Measurements from ENCODE around the gene HPX. TPM values are rescaled to one million over a fixed set of nuclear protein-coding genes. Genes with fewer than 3 reads are reported as not detected.

HPX gene
- total and polyA plus RNA-seq, 8 donors: 0.31 to 27.2 (median 1.7) TPM; not detected in 4

- 42 to 73% (median 72%) methylated on average over 2 of the region's 2 CpGs for WGBS, 5 donors
- TF ChIP-seq POLR2A (IDR thresholded peaks at IDR 0.05) (no peak), POLR2AphosphoS5 (IDR thresholded peaks at IDR 0.05) (no peak), CTCF (IDR thresholded peaks at IDR 0.05) (no peak), EP300 (IDR thresholded peaks at IDR 0.05) (no peak)
- Histone ChIP-seq H3K36me3 (peaks cover 69 to 100% (median 100%) of the 10 kb centered on the region in 4 donors), H3K4me3 (no peak overlapping the region), H3K4me1 (no peaks in the 10 kb centered on the region), H3K27ac (no peak overlapping the region), H3K9me3 (no peaks in the 10 kb centered on the region), H3K27me3 (no peaks in the 10 kb centered on the region)
- no peak for DNase-seq
- intact Hi-C loops (cut with DNase I; ENCODE audit: low total_unique reads): no loop called here
Observed at GRCh38 chr11:6455070-6455469, 14.3 kb upstream of the HPX start.

DNA sequence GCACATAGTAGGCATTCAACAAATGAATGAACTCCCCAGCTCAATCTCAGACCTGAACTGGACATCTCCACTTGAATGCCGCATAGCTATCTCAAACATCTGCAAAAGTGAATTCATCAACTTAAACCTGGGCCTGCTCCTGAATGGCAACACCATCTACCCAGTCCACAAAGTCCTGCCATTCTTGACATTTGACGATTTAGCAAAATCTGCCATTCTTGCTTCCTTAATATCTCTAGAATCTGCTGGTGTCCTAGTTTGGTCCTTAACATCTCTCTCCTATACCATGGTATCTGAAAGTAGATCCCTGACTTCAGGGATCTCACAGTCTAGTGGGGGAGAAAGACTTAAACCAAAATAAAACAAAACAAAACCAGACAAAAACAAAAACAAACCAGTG lies 12.4 kb upstream of the HPX start:
- Histone ChIP-seq H3K36me3 (peaks cover 73 to 100% (median 100%) of the 10 kb centered on the region in 4 donors), H3K9me3 (no peaks in the 10 kb centered on the region), H3K27ac (no peak overlapping the region), H3K4me1 (no peaks in the 10 kb centered on the region), H3K4me3 (no peak overlapping the region), H3K27me3 (no peaks in the 10 kb centered on the region)
- 89 to 94% (median 92%) methylated on average over 2 of the region's 2 CpGs for WGBS, 5 donors
- DNase-seq: no peak
- TF ChIP-seq POLR2A (IDR thresholded peaks at IDR 0.05): no peak
- TF ChIP-seq CTCF (IDR thresholded peaks at IDR 0.05): no peak
- no peak for TF ChIP-seq POLR2AphosphoS5 (IDR thresholded peaks at IDR 0.05)
- TF ChIP-seq EP300 (IDR thresholded peaks at IDR 0.05): no peak
- intact Hi-C loops (cut with DNase I; ENCODE audit: low total_unique reads): no loop called here

DNA sequence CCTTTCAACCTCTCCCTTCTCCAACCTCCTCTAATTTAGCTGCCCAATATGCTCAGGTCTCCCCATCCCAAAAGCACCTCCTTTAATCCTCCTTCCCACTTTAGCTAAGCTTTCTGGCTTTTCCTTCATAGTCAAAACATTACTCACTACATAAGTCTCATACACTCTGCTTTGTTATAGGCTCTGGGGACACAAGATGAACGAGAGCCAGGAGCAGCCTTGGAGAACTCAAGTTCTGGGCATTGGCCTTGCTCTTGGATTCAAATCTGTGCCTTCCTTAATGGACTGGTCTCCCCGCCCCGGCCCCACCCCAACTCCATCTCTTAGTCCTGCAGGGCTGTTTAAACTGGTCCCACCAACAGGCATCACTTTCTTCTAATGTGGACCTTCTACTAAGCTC lies 11.4 kb upstream of the HPX start:
- H3K9me3 ChIP-seq: no peaks in the 10 kb centered on the region
- WGBS, 5 donors: 81 to 93% (median 90%) methylated on average over 3 of the region's 3 CpGs
- H3K4me1 ChIP-seq: no peaks in the 10 kb centered on the region
- intact Hi-C loops (cut with DNase I; ENCODE audit: low total_unique reads): no loop called here
- TF ChIP-seq CTCF (IDR thresholded peaks at IDR 0.05): no peak
- no peak for TF ChIP-seq EP300 (IDR thresholded peaks at IDR 0.05)
- no peak overlapping the region for H3K4me3 ChIP-seq
- H3K27me3 ChIP-seq: no peaks in the 10 kb centered on the region
- DNase-seq: no peak
- peaks cover 64 to 100% (median 98%) of the 10 kb centered on the region in 4 donors for H3K36me3 ChIP-seq
- H3K27ac ChIP-seq: no peak overlapping the region

- Histone ChIP-seq H3K36me3 (peaks cover 28 to 64% (median 62%) of the 10 kb centered on the region in 4 donors), H3K27ac (no peak overlapping the region), H3K9me3 (no peaks in the 10 kb centered on the region), H3K4me1 (no peaks in the 10 kb centered on the region), H3K4me3 (no peak overlapping the region), H3K27me3 (no peaks in the 10 kb centered on the region)
- no peak for DNase-seq
- intact Hi-C loops (cut with DNase I; ENCODE audit: low total_unique reads): no loop called here
- WGBS, 5 donors: 89 to 94% (median 92%) methylated on average over 3 of the region's 3 CpGs
- TF ChIP-seq POLR2A (IDR thresholded peaks at IDR 0.05) (no peak), POLR2AphosphoS5 (IDR thresholded peaks at IDR 0.05) (no peak), CTCF (IDR thresholded peaks at IDR 0.05) (no peak), EP300 (IDR thresholded peaks at IDR 0.05) (no peak)
Observed at GRCh38 chr11:6448574-6448973, 7.8 kb upstream of the HPX start.

All from stomach (tissue), 9 donors.